Sigmoid colon (tissue), 4 donors: ENCODE data around the gene LMO1.

Source experiments
- EP300 ChIP-seq, 4 donors: sonication (generic); formaldehyde crosslinking; IDR thresholded peaks; one replicate each; pipeline ENCODE4 v1.6.1; 2017; ENCODE audit warnings: antibody characterized with exemption in 4 of 4
- POLR2A ChIP-seq, 2 donors: fragments of 450-650 bp; IDR thresholded peaks; one replicate each; pipeline ENCODE4 v1.6.1; 2016; ENCODE audit warnings: antibody characterized with exemption in 2 of 2, mild to moderate bottlenecking in 2 of 2, moderate library complexity in 2 of 2
- POLR2AphosphoS5 ChIP-seq, 4 donors: sonication (generic); formaldehyde crosslinking; IDR thresholded peaks; one replicate each; pipeline ENCODE4 v1.6.1; 2017; ENCODE audit warnings: antibody characterized with exemption in 4 of 4
- TF ChIP-seq, protein P1 (sequence below), 4 experiments: fragments of 450-650 bp in 3 of 4; fragments of 200-600 bp in 1 of 4; IDR thresholded peaks; one replicate each; pipeline ENCODE4 v1.5.1; 2016 to 2019; ENCODE audit warnings: antibody characterized with exemption in 4 of 4, mild to moderate bottlenecking in 3 of 4, moderate library complexity in 2 of 4

DNA sequence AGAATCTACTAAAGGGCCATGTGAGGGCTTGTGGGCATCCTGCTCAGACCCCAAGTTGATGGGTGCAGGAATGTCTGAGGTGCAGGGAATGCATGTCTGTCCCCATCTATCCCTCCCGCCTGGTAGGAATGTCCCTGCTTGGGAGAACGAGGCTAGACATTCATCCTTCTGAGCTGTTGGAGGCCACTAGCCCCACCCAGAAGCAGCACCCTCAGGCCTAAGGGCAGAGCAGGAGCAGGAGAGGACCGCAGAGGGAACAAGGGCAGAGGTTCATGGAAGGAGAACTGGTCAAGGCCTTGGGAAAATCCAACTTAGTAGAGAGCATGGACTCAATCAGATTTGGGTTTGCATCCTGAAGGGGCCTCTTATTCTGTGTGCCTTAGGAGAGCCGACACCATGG is 22.1 kb upstream of the LMO1 start:
- TF ChIP-seq, protein P1, sequence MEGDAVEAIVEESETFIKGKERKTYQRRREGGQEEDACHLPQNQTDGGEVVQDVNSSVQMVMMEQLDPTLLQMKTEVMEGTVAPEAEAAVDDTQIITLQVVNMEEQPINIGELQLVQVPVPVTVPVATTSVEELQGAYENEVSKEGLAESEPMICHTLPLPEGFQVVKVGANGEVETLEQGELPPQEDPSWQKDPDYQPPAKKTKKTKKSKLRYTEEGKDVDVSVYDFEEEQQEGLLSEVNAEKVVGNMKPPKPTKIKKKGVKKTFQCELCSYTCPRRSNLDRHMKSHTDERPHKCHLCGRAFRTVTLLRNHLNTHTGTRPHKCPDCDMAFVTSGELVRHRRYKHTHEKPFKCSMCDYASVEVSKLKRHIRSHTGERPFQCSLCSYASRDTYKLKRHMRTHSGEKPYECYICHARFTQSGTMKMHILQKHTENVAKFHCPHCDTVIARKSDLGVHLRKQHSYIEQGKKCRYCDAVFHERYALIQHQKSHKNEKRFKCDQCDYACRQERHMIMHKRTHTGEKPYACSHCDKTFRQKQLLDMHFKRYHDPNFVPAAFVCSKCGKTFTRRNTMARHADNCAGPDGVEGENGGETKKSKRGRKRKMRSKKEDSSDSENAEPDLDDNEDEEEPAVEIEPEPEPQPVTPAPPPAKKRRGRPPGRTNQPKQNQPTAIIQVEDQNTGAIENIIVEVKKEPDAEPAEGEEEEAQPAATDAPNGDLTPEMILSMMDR (IDR thresholded peaks at IDR 0.05): no peak
- no peak for TF ChIP-seq POLR2A (IDR thresholded peaks at IDR 0.05)
- no peak for TF ChIP-seq POLR2AphosphoS5 (IDR thresholded peaks at IDR 0.05)
- no peak for TF ChIP-seq EP300 (IDR thresholded peaks at IDR 0.05)
